Bladder microvascular endothelial cell (primary cell): Measurements from ENCODE around the gene RHOT2. TPM values are rescaled to one million over a fixed set of nuclear protein-coding genes. Genes with fewer than 3 reads are reported as not detected.

Experiments used
- total RNA-seq: library from RNA; depleted of rRNA; stranded (reverse); fragments of >200 nt; gene quantifications from 2 replicates; pipeline ENCODE4 v1.2.3, GENCODE V29; 2014

The RHOT2 gene
- total RNA-seq, 1 donor from 2014 or later: 38.9 TPM

Other genes starting within 250 kb of the RHOT2 start
- 17.5 and 41.9 TPM in 2 replicates for gene RAB11FIP3, start 242.5 kb upstream of the RHOT2 start, total RNA-seq
- 20.6 and 36.8 TPM in 2 replicates for gene CAPN15, start 140.4 kb upstream of the RHOT2 start, total RNA-seq
- gene PRR35, start 107.7 kb upstream of the RHOT2 start, total RNA-seq: not detected in 2 replicates
- 0.88 and 1.3 TPM in 2 replicates for gene NHLRC4, start 101.1 kb upstream of the RHOT2 start, total RNA-seq
- 20.7 and 26.4 TPM in 2 replicates for gene PIGQ, start 98.2 kb upstream of the RHOT2 start, total RNA-seq
- 7.4 and 11.5 TPM in 2 replicates for gene RAB40C, start 78.1 kb upstream of the RHOT2 start, total RNA-seq
- 0.19 TPM in 1 of 2 replicates, not detected in the other for gene WFIKKN1, start 37.1 kb upstream of the RHOT2 start, total RNA-seq
- gene METTL26, start 31.8 kb upstream of the RHOT2 start, total RNA-seq: 43.6 and 69.1 TPM in 2 replicates
- gene MCRIP2, start 26.3 kb upstream of the RHOT2 start, total RNA-seq: 12.1 and 12.6 TPM in 2 replicates
- gene WDR90, start 18.8 kb upstream of the RHOT2 start, total RNA-seq: 5.7 and 10.0 TPM in 2 replicates
- gene RHBDL1, start 7.5 kb downstream of the RHOT2 start, total RNA-seq: 0.16 and 0.50 TPM in 2 replicates
- gene STUB1, start 12.3 kb downstream of the RHOT2 start, total RNA-seq: 111 TPM in 2 replicates
- gene JMJD8, start 16.2 kb downstream of the RHOT2 start, total RNA-seq: 23.0 and 31.2 TPM in 2 replicates
- gene WDR24, start 22.3 kb downstream of the RHOT2 start, total RNA-seq: 2.6 and 5.0 TPM in 2 replicates
- gene FBXL16, start 37.7 kb downstream of the RHOT2 start, total RNA-seq: under 0.01 and 0.13 TPM in 2 replicates
- 25.3 and 31.1 TPM in 2 replicates for gene METRN, start 47.0 kb downstream of the RHOT2 start, total RNA-seq
- 19.1 and 21.4 TPM in 2 replicates for gene ANTKMT, start 53.0 kb downstream of the RHOT2 start, total RNA-seq
- 1.2 TPM in 1 of 2 replicates, not detected in the other for gene CCDC78, start 58.3 kb downstream of the RHOT2 start, total RNA-seq
- 2.9 and 8.2 TPM in 2 replicates for gene HAGHL, start 59.0 kb downstream of the RHOT2 start, total RNA-seq
- 30.4 and 38.2 TPM in 2 replicates for gene CIAO3, start 72.9 kb downstream of the RHOT2 start, total RNA-seq
- not detected in 2 replicates for gene MSLN, start 92.6 kb downstream of the RHOT2 start, total RNA-seq
- gene RPUSD1, start 120.2 kb downstream of the RHOT2 start, total RNA-seq: 20.8 and 22.0 TPM in 2 replicates
- gene CHTF18, start 120.5 kb downstream of the RHOT2 start, total RNA-seq: 13.6 and 13.8 TPM in 2 replicates
- not detected in 2 replicates for gene GNG13, start 132.6 kb downstream of the RHOT2 start, total RNA-seq